NCI-H1436 treated with DMSO at 0.1 percent for 48 hours (cell line): ENCODE results near the gene OR10T2.
"Not testable (repeated sequence)": the region's sequence is repeated elsewhere in the genome, so short reads cannot be mapped to it uniquely, and the experiment has no call there.

Source experiments
- DNase-seq: peaks from one replicate; lab custom pipeline; 2025; lab: John Stamatoyannopoulos, UW

The OR10T2 gene, protein sequence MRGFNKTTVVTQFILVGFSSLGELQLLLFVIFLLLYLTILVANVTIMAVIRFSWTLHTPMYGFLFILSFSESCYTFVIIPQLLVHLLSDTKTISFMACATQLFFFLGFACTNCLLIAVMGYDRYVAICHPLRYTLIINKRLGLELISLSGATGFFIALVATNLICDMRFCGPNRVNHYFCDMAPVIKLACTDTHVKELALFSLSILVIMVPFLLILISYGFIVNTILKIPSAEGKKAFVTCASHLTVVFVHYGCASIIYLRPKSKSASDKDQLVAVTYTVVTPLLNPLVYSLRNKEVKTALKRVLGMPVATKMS

GRCh38 chr1:158398818-158399514 lies at the start of gene OR10T2:
TSS of gene OR10T2 (minus strand) at chr1:158399466. CDS start at chr1:158399466, 0 bp downstream.
- no peak for DNase-seq

DNA sequence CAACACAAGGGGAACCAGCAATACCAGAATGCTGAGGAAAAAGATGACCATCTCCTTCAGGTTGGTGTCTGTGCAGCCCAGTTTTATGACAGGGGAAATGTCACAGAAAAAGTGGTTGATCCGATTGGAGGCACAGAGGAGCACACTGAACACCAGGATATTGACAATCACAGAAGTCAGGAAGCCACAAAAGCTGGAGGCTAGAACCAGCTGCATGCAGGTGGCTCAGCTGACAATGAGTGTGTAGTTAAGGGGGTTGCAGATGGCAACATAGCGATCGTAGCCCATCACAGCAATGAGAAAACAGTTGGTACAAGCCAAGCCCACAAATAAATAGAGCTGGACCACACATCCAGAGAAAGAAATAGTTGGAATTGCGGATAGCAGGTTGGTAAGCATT lies 46.1 kb upstream of the OR10T2 start:
- no peak for DNase-seq

GRCh38 chr1:158434741-158435140 lies 35.5 kb upstream of the OR10T2 start:
- no peak for DNase-seq

DNA sequence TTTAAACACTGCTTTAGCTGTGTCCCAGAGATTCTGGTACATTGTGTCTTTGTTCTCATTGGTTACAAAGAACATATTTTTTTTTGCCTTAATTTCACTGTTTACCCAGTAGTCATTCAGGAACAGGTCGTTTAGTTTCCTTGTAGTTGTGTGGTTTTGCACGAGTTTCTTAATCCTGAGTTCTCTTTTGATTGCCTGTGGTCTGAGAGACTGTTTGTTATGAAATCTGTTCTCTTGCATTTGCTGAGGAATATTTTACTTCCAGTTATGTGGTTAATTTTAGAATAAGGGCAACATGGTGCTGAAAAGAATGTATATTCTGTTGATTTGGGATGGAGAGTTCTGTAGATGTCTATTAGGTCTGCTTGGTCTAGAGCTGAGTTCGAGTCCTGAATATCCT lies 30.9 kb upstream of the OR10T2 start:
- not testable (repeated sequence) for DNase-seq

DNA sequence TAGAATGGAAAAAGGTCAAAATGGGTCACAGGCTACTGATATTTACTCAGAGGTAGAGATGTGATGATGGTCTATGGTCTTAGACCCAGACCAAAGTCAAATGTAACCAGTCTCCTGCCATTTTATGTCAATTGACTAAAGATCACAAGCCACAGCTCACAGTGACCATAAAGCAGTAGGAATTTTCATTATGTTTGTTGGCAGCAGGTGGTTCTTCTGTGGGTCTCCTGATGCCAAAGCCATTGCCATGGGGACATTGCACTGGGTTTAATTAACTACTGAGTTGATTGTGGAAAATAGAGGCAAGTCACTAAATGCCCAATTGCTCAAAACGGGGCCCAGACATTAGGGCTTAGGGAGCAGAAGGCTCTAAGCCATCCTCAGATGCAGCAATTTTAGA lies 26.9 kb upstream of the OR10T2 start, which contains the start of gene OR10K2:
Gene OR10K2, minus strand, starts transcription at position 101 of the 400 bp plus-strand sequence. CDS start 5,371 bp downstream, outside the sequence.
- no peak for DNase-seq

GRCh38 chr1:158425027-158425426 lies 25.8 kb upstream of the OR10T2 start:
- DNase-seq, result no peak

- no peak for DNase-seq
These were observed 22.9 kb upstream of the OR10T2 start for GRCh38 chr1:158422212-158422611.

GRCh38 chr1:158417586-158417985 lies 18.3 kb upstream of the OR10T2 start:
- no peak for DNase-seq

GRCh38 chr1:158414651-158415345 lies 15.5 kb upstream of the OR10T2 start:
- DNase-seq, result no peak

DNA sequence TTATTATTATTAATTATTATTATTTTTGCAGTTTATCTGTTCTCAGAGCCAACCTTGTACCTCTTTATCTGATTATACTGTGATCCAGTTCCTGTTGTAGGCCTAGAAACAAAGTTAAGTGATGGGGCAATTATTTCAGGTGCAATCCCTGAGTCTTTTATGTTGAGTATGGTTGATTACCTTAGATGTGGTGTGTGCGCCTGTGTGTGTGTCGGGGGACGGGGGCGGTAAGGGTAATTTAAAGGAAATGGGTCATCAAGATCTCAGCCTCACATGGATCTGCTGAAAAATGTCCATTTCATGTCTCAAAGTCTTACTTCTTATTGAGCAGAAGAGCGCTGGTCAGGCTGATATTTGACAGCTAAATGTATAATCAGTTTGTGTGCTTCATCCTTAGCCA lies 7.8 kb upstream of the OR10T2 start:
- no peak for DNase-seq

GRCh38 chr1:158400871-158401270 lies 1.6 kb upstream of the OR10T2 start:
- no peak for DNase-seq

DNA sequence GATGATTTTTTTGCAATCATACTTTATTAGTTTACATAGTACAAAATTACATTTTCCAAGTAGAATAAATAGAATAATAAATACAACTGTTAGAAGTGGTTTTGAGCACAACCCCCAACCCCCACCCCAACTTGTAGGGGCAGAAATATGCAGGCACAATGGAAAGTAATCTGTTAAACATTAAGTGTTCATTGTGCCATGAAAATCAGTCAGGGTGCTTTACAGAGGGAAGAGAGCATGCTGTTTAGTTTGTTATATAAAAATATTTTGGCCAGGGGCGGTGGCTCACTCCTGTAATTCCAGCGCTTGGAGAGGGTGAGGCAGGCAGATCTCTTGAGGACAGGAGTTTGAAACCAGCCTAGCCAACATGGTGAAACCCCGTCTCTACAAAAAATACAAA lies 2.6 kb downstream of the OR10T2 start:
- DNase-seq, result no peak

DNA sequence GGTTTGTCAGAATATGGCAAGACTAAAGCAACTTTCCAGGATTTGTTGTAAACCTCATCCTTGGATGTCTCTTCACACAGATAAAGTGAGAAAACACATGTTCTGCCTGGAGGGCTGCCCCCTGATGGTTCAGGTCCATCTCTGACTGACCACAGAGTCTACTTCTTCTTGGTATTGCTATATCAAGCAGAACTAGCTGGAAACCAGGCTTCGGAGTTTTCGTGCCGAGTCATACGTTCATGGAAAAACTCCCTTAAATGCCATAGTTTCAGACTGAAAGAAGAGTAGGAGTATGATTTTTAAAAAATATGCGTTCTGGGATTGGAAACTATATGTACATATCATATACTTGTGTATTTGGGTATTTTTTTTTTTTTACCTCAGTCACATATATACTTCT lies 5.8 kb downstream of the OR10T2 start:
- no peak for DNase-seq

GRCh38 chr1:158391099-158391498 lies 8.2 kb downstream of the OR10T2 start:
- no peak for DNase-seq

DNA sequence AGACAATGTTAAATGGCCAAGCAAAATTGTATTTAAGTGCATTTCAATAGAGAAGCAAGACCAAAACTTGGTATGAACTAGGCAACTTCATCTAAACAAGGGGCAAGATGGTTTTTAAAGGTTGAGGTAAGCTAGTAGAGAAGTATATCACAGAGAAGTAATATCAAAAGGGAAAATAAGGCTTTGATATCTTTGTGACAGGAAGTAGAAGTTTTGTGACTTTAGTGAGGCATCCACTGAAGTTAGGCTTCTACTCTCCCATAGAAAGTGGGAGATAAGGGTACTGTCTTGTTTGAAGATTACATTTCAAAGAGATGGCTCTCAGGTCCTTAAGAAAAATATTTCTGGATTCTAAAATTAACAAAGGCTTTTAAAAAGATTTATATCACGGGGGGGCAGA lies 8.9 kb downstream of the OR10T2 start:
- DNase-seq, result no peak

- DNase-seq, result no peak
These were observed 24.4 kb downstream of the OR10T2 start for GRCh38 chr1:158374860-158375259.

- DNase-seq, result not testable (repeated sequence)
These were observed 25.2 kb downstream of the OR10T2 start for GRCh38 chr1:158374101-158374500.

DNA sequence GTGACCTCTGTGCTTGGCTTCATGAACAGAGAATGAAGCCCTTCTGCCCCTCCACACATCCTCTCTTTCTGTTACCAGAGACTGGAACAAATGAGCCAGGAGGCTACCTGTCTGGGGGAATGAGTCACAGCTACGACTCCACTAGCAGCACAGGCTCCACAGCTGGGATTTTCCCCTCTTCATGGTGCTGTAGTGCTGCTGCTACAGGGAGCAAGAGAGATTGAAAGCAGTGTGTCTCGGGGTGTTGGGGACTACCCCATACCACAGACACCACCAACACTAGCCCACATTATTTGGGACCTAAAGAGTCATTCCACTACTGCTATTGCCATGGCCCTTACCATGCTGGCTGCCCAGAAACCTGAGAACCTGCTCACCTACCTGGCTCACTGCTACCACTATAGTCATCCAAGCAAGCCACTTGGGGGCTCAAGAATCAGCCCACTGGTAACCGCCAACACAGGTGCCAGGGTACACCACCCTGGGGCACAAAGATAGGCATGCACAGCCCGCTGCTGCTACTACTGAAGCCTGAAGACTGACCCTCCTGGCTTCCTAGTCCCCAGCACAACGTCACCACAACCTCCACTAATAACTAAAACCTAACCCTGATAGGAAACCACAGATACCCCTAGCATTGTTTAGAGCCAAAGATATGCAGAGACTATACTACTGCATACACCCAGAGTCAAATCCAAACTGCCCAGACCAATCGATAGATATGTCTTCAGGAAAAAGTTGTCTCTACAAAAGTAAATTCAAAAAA lies 27.9 kb downstream of the OR10T2 start:
- DNase-seq, result no peak

- DNase-seq, result no peak
These were observed 32.5 kb downstream of the OR10T2 start for GRCh38 chr1:158366783-158367182.

DNA sequence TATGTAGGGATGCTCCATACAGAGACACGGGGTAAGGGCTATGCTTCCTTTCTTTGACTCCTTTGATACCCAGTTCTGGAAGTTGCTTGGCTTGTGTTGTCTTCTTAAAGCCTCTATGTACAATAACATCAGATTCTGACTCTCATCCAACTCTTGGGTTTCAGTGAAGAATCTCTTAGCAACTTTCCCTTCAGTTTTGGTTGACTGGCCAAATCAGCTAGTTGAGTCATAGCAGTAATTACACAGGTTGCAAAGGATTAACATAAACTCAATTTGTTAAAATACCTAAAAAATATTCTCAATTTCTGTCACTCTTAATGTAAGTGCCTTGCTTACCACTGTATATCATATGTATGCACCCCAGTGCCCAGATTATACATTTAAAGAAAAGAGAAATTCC lies 36.3 kb downstream of the OR10T2 start:
- no peak for DNase-seq

DNA sequence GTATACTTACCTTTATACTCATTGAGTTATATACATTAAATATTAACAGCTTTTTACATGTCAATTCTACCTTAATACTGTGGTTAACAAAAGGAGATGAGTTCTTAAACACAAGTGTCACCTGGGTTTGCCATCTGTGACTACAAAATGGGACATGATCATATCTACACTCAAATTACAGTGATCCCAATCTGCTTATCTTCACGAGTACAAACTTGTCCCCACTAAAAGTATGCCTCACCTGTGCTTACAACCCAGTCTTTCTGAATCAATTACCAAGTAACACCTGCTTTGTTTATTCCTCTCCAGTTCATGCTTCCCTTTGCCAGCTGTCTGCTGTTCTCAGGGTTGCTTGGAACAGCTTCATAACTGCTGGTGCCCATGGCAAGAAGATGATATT lies 36.8 kb downstream of the OR10T2 start:
- DNase-seq, result no peak

GRCh38 chr1:158357441-158357840 lies 41.8 kb downstream of the OR10T2 start:
- no peak for DNase-seq
